SJSA1 (cell line): ENCODE measurements around the gene ZNF891. TPM values are rescaled to one million over a fixed set of nuclear protein-coding genes. Genes with fewer than 3 reads are reported as not detected.

ENCODE experiments used
- DNase-seq, 2 experiments: peaks; one replicate each; pipeline ENCODE4 v3.0.0-alpha.2; 2015 to 2020; ENCODE audit warnings: low spot score in 2 of 2, low read depth in 1 of 2
- H3K27ac ChIP-seq: fragments of 250-450 bp; sonication (Bioruptor Pico); 2 replicates; pipeline ENCODE4 v1.5.1; 2020; ENCODE audit warnings: mild to moderate bottlenecking, moderate library complexity
- H3K27me3 ChIP-seq: fragments of 250-450 bp; sonication (Bioruptor Pico); replicated peaks from 2 replicates; pipeline ENCODE4 v1.5.1; 2020; ENCODE audit warnings: mild to moderate bottlenecking, moderate library complexity
- H3K36me3 ChIP-seq: fragments of 250-450 bp; sonication (Bioruptor Pico); 2 replicates; pipeline ENCODE4 v1.5.1; 2020; ENCODE audit warnings: mild to moderate bottlenecking
- H3K4me1 ChIP-seq: fragments of 250-450 bp; sonication (Bioruptor Pico); replicated peaks from 2 replicates; pipeline ENCODE4 v1.6.1; 2021; ENCODE audit warnings: mild to moderate bottlenecking
- H3K4me3 ChIP-seq: fragments of 250-450 bp; sonication (Bioruptor Pico); 2 replicates; pipeline ENCODE4 v1.5.1; 2020; ENCODE audit warnings: mild to moderate bottlenecking
- H3K9me3 ChIP-seq: fragments of 250-450 bp; sonication (Bioruptor Pico); replicated peaks from 2 replicates; pipeline ENCODE4 v1.5.1; 2020; ENCODE audit warnings: mild to moderate bottlenecking
- total RNA-seq: library from RNA; depleted of rRNA; stranded (reverse); fragments of >200 nt; shearing (Covaris generic); gene quantifications from 2 replicates; pipeline ENCODE4 v1.2.3, GENCODE V29; 2014; rRNA removed

The ZNF891 gene
- total RNA-seq, result 0.03 and 0.11 TPM in 2 replicates

GRCh38 chr12:133130038-133130807 lies at the start of gene ZNF891, which contains the start of gene ZNF10:
TSS of gene ZNF891 (minus strand) at chr12:133130274. CDS start at chr12:133121918, 8,356 bp downstream.
TSS of gene ZNF10 (plus strand) at chr12:133130627. CDS start at chr12:133144493, 13,866 bp downstream.
- H3K36me3 ChIP-seq, result no peaks in the 10 kb centered on the region
- no peaks in the 10 kb centered on the region for H3K27me3 ChIP-seq
- peaks cover 19% of the 10 kb centered on the region for H3K9me3 ChIP-seq
- no peaks in the 10 kb centered on the region for H3K4me1 ChIP-seq
- peak; percentile 56 to 61 for DNase-seq
- peak within 1 kb of the TSS; percentile 28; the same call in 1 of the 2 replicates for H3K27ac ChIP-seq
- peak within 1 kb of the TSS; percentile 41 for H3K4me3 ChIP-seq

DNA sequence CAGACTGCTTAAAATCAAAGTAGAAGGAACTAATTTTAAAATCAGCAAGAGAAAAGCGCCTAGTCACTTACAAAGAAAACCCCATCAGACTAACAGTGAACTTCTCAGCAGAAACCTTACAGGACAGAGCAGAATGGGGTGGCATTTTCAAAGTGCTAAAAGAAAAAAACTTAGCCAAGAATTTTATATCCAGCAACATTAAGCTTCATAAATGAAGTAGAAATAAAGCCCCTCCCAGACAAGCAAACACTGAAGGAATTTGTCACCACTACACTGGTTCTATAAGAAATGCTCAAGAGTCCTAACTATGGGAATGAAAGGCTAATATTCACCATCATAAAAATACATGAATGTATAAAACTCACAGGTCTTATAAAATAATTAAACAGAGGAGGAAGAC lies 44.8 kb upstream of the ZNF891 start:
- Histone ChIP-seq H3K27me3 (no peaks in the 10 kb centered on the region), H3K4me1 (no peaks in the 10 kb centered on the region), H3K27ac (no peak overlapping the region), H3K4me3 (no peak overlapping the region), H3K36me3 (no peaks in the 10 kb centered on the region), H3K9me3 (peaks cover 10% of the 10 kb centered on the region)
- no peak for DNase-seq

- H3K9me3 ChIP-seq, result peaks cover 7% of the 10 kb centered on the region
- no peaks in the 10 kb centered on the region for H3K27me3 ChIP-seq
- H3K4me3 ChIP-seq, result no peak overlapping the region
- H3K4me1 ChIP-seq, result no peaks in the 10 kb centered on the region
- no peak overlapping the region for H3K27ac ChIP-seq
- no peak for DNase-seq
- H3K36me3 ChIP-seq, result no peaks in the 10 kb centered on the region
These were observed 42.4 kb upstream of the ZNF891 start for GRCh38 chr12:133172491-133172890.

GRCh38 chr12:133165776-133166175 lies 35.7 kb upstream of the ZNF891 start:
- no peak overlapping the region for H3K27ac ChIP-seq
- DNase-seq, result no peak
- H3K4me3 ChIP-seq, result no peak overlapping the region
- no peaks in the 10 kb centered on the region for H3K36me3 ChIP-seq
- peaks cover 2% of the 10 kb centered on the region; the same call in 1 of the 2 replicates for H3K9me3 ChIP-seq
- H3K27me3 ChIP-seq, result no peaks in the 10 kb centered on the region
- no peaks in the 10 kb centered on the region for H3K4me1 ChIP-seq

- Histone ChIP-seq H3K27me3 (no peaks in the 10 kb centered on the region), H3K9me3 (peaks cover 26% of the 10 kb centered on the region), H3K36me3 (no peaks in the 10 kb centered on the region), H3K4me3 (no peak overlapping the region), H3K27ac (no peak overlapping the region), H3K4me1 (no peaks in the 10 kb centered on the region)
- DNase-seq, result no peak
These were observed 26.1 kb upstream of the ZNF891 start for GRCh38 chr12:133156125-133156690.

- no peak for DNase-seq
- no peaks in the 10 kb centered on the region for H3K4me1 ChIP-seq
- H3K36me3 ChIP-seq, result no peaks in the 10 kb centered on the region
- no peaks in the 10 kb centered on the region for H3K27me3 ChIP-seq
- no peak overlapping the region for H3K4me3 ChIP-seq
- H3K27ac ChIP-seq, result no peak overlapping the region
- H3K9me3 ChIP-seq, result peaks cover 3% of the 10 kb centered on the region
These were observed 15.9 kb upstream of the ZNF891 start for GRCh38 chr12:133145981-133146380.

DNA sequence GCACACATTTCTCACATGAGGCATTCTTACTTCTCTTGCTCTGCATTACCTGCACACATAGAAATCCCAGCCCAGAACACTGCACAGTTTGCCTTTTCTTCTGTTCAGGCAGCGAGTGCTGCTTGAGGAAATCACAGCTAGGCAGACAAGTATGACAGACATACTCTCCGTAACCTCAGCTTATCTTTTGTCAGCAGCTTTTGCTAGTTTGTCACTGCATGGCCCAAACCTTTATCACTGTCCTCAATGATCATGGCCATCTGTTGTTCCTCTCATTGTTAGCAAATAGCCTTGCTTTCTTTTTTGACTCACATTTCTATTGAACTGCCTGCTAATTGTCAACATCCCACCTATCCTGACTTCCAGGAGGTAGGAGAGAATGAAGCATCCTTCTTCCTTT lies 5.7 kb upstream of the ZNF891 start:
- H3K4me1 ChIP-seq, result no peaks in the 10 kb centered on the region
- peaks cover 15% of the 10 kb centered on the region for H3K9me3 ChIP-seq
- H3K27me3 ChIP-seq, result no peaks in the 10 kb centered on the region
- no peaks in the 10 kb centered on the region for H3K36me3 ChIP-seq
- DNase-seq, result no peak
- H3K4me3 ChIP-seq, result no peak overlapping the region
- no peak overlapping the region for H3K27ac ChIP-seq

GRCh38 chr12:133130808-133131128 lies 694 bp upstream of the ZNF891 start:
- Histone ChIP-seq H3K27ac (peak overlapping the region; percentile 28; the same call in 1 of the 2 replicates), H3K4me3 (peak overlapping the region; percentile 41), H3K9me3 (peaks cover 18% of the 10 kb centered on the region), H3K36me3 (no peaks in the 10 kb centered on the region), H3K4me1 (no peaks in the 10 kb centered on the region), H3K27me3 (no peaks in the 10 kb centered on the region)
- DNase-seq, result no peak

- no peak for DNase-seq
- Histone ChIP-seq H3K27me3 (no peaks in the 10 kb centered on the region), H3K9me3 (peaks cover 21% of the 10 kb centered on the region), H3K27ac (no peak overlapping the region), H3K36me3 (no peaks in the 10 kb centered on the region), H3K4me1 (no peaks in the 10 kb centered on the region), H3K4me3 (peak overlapping the region; percentile 41)
These were observed 571 bp downstream of the ZNF891 start for GRCh38 chr12:133129368-133130037.

DNA sequence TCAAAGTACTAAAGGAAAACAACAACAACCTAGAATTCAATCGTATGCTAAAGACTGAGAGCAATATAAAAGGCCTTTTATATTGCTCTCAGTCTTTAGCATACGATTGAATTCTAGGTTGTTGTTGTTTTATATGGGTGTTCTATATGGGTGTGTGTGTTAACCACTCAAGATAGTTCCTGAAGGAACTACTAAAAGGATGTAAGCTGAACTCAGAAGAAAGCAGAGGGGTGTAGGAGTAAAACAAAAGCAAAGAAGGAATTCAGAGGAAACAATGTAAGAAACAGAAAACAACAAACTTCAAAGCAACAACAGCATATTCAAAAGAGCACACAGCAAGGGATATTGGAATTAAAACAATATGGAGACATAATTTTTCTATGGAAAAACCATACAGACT lies 5.4 kb downstream of the ZNF891 start:
- Histone ChIP-seq H3K27ac (no peak overlapping the region), H3K36me3 (no peaks in the 10 kb centered on the region), H3K9me3 (peaks cover 14% of the 10 kb centered on the region), H3K4me1 (no peaks in the 10 kb centered on the region), H3K4me3 (no peak overlapping the region), H3K27me3 (no peaks in the 10 kb centered on the region)
- DNase-seq, result no peak

GRCh38 chr12:133120385-133121191 lies 9.5 kb downstream of the ZNF891 start:
- peaks cover 27% of the 10 kb centered on the region for H3K9me3 ChIP-seq
- H3K36me3 ChIP-seq, result no peaks in the 10 kb centered on the region
- H3K4me3 ChIP-seq, result no peak overlapping the region
- no peaks in the 10 kb centered on the region for H3K27me3 ChIP-seq
- H3K4me1 ChIP-seq, result no peaks in the 10 kb centered on the region
- no peak overlapping the region for H3K27ac ChIP-seq
- DNase-seq, result no peak

DNA sequence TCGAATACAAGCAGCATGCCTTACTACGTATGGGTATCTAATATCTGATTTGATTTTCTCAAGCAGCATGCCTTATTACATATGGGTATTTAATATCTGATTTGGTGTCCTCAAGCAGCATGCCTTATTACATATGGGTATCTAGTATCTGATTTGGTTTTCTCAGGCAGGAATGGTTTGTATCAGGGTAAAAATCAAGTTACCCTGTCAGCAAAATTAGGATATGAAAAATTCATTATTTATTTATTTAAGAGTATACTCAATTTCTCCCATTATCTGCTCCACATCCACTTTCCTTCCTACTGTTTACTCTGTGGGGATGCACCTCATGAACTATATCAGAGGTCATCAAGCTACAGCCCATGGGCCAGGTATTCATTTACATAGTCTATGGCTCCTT lies 21.9 kb downstream of the ZNF891 start:
- Histone ChIP-seq H3K36me3 (no peaks in the 10 kb centered on the region), H3K27ac (no peak overlapping the region), H3K4me1 (no peaks in the 10 kb centered on the region), H3K9me3 (peaks cover 15% of the 10 kb centered on the region), H3K4me3 (no peak overlapping the region), H3K27me3 (no peaks in the 10 kb centered on the region)
- no peak for DNase-seq

DNA sequence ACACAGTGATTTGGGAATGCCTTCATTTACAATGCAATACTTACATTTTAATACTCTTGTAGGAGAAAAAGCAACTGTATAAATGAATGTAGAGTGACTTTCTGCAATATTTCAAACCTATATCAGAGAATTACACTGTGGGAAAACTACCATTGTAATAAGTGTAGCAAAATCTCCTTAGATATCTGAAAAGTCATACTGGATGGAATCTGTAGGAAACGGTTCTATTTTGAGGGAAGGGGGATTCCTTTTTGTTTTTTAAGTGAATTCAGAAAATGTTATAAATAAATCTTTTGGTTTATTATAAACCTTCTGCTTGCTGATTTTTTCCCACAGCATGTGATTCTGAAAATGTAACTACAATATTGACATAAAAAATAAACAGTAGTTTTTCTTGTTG lies 23.0 kb downstream of the ZNF891 start:
- Histone ChIP-seq H3K4me1 (no peaks in the 10 kb centered on the region), H3K9me3 (peaks cover 17% of the 10 kb centered on the region), H3K4me3 (no peak overlapping the region), H3K27me3 (no peaks in the 10 kb centered on the region), H3K27ac (no peak overlapping the region), H3K36me3 (no peaks in the 10 kb centered on the region)
- no peak for DNase-seq
